Measurements from ENCODE around the gene NKAPL. TPM values are rescaled to one million over a fixed set of nuclear protein-coding genes. Genes with fewer than 3 reads are reported as not detected.

Gene NKAPL
- total and polyA plus RNA-seq, 2 of the 13 experiments (the other 11 are each of a cell fraction or from before 2014, with no cell fraction given), result not detected

DNA sequence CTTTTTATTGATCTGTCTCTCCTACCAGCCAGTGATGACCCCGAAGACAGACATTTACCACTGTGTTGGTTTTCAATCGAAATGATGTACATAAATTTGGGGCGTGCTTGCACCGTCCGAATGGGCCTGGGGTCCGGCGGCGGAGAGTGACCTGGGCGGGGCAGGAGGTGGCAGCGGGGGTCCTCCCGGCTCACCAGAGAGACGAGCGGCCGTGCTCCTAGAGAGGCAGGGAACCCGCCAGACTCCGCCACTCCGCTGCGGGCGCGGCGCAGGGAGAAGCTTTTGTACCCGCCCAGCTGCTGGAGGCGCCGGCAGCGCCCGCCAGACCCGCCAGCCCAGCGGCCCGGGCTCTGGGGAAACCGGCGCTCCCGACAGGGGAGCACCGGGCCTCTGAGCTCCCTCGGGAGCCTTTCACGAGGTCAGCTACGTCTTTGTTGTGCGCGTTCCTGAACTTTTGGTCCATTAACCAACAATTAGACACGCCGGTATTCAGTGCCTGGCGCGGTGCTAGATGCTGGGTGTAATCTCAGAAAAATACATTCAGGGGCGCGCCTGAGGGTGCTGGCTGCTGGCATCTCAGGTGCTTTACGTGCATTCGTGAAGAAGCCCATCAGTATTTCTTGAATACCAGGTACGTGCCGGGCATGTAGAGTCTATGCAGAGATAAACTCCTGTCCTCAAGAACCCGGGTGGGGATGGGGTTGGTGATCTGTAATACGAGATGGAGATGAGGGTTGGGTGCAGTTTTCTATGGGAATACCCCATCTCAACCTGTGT lies 22.4 kb downstream of the NKAPL start, which contains the start of gene PGBD1 (continued):
- TF ChIP-seq, protein P1, sequence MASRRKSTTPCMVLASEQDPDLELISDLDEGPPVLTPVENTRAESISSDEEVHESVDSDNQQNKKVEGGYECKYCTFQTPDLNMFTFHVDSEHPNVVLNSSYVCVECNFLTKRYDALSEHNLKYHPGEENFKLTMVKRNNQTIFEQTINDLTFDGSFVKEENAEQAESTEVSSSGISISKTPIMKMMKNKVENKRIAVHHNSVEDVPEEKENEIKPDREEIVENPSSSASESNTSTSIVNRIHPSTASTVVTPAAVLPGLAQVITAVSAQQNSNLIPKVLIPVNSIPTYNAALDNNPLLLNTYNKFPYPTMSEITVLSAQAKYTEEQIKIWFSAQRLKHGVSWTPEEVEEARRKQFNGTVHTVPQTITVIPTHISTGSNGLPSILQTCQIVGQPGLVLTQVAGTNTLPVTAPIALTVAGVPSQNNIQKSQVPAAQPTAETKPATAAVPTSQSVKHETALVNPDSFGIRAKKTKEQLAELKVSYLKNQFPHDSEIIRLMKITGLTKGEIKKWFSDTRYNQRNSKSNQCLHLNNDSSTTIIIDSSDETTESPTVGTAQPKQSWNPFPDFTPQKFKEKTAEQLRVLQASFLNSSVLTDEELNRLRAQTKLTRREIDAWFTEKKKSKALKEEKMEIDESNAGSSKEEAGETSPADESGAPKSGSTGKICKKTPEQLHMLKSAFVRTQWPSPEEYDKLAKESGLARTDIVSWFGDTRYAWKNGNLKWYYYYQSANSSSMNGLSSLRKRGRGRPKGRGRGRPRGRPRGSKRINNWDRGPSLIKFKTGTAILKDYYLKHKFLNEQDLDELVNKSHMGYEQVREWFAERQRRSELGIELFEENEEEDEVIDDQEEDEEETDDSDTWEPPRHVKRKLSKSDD (CRISPR knock-in tag; IDR thresholded peaks at IDR 0.05; ENCODE audit: low read depth), result no peak
- TF ChIP-seq, protein P2, sequence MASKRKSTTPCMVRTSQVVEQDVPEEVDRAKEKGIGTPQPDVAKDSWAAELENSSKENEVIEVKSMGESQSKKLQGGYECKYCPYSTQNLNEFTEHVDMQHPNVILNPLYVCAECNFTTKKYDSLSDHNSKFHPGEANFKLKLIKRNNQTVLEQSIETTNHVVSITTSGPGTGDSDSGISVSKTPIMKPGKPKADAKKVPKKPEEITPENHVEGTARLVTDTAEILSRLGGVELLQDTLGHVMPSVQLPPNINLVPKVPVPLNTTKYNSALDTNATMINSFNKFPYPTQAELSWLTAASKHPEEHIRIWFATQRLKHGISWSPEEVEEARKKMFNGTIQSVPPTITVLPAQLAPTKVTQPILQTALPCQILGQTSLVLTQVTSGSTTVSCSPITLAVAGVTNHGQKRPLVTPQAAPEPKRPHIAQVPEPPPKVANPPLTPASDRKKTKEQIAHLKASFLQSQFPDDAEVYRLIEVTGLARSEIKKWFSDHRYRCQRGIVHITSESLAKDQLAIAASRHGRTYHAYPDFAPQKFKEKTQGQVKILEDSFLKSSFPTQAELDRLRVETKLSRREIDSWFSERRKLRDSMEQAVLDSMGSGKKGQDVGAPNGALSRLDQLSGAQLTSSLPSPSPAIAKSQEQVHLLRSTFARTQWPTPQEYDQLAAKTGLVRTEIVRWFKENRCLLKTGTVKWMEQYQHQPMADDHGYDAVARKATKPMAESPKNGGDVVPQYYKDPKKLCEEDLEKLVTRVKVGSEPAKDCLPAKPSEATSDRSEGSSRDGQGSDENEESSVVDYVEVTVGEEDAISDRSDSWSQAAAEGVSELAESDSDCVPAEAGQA (IDR thresholded peaks at IDR 0.05; ENCODE audit: low read depth), result peak; percentile 21; the same call in 1 of the 2 replicates
- TF ChIP-seq, protein P2 (CRISPR knock-in tag; IDR thresholded peaks at IDR 0.05; ENCODE audit: borderline replicate concordance), result no peak
- TF ChIP-seq ZC3H13 (CRISPR knock-in tag; IDR thresholded peaks at IDR 0.05), result no peak; the same call in 1 of the 2 replicates
- TF ChIP-seq, protein P3, sequence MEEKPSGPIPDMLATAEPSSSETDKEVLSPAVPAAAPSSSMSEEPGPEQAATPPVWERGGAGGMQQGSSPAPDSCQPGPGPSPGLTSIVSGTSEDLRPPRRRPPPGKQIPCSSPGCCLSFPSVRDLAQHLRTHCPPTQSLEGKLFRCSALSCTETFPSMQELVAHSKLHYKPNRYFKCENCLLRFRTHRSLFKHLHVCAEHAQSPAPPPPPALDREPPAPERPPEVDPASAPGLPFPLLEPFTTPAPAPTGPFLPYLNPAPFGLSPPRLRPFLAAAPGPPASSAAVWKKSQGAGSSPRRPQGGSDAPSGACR (CRISPR knock-in tag; IDR thresholded peaks at IDR 0.05), result peak; percentile 90; the same call in 1 of the 2 replicates
- TF ChIP-seq, protein P4, sequence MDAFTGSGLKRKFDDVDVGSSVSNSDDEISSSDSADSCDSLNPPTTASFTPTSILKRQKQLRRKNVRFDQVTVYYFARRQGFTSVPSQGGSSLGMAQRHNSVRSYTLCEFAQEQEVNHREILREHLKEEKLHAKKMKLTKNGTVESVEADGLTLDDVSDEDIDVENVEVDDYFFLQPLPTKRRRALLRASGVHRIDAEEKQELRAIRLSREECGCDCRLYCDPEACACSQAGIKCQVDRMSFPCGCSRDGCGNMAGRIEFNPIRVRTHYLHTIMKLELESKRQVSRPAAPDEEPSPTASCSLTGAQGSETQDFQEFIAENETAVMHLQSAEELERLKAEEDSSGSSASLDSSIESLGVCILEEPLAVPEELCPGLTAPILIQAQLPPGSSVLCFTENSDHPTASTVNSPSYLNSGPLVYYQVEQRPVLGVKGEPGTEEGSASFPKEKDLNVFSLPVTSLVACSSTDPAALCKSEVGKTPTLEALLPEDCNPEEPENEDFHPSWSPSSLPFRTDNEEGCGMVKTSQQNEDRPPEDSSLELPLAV (CRISPR knock-in tag; conservative IDR thresholded peaks at IDR 0.05; ENCODE audit: low read depth), result no peak
- TF ChIP-seq, protein P5, sequence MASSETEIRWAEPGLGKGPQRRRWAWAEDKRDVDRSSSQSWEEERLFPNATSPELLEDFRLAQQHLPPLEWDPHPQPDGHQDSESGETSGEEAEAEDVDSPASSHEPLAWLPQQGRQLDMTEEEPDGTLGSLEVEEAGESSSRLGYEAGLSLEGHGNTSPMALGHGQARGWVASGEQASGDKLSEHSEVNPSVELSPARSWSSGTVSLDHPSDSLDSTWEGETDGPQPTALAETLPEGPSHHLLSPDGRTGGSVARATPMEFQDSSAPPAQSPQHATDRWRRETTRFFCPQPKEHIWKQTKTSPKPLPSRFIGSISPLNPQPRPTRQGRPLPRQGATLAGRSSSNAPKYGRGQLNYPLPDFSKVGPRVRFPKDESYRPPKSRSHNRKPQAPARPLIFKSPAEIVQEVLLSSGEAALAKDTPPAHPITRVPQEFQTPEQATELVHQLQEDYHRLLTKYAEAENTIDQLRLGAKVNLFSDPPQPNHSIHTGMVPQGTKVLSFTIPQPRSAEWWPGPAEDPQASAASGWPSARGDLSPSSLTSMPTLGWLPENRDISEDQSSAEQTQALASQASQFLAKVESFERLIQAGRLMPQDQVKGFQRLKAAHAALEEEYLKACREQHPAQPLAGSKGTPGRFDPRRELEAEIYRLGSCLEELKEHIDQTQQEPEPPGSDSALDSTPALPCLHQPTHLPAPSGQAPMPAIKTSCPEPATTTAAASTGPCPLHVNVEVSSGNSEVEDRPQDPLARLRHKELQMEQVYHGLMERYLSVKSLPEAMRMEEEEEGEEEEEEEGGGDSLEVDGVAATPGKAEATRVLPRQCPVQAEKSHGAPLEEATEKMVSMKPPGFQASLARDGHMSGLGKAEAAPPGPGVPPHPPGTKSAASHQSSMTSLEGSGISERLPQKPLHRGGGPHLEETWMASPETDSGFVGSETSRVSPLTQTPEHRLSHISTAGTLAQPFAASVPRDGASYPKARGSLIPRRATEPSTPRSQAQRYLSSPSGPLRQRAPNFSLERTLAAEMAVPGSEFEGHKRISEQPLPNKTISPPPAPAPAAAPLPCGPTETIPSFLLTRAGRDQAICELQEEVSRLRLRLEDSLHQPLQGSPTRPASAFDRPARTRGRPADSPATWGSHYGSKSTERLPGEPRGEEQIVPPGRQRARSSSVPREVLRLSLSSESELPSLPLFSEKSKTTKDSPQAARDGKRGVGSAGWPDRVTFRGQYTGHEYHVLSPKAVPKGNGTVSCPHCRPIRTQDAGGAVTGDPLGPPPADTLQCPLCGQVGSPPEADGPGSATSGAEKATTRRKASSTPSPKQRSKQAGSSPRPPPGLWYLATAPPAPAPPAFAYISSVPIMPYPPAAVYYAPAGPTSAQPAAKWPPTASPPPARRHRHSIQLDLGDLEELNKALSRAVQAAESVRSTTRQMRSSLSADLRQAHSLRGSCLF (CRISPR knock-in tag; IDR thresholded peaks at IDR 0.05; ENCODE audit: borderline replicate concordance), result no peak
- 0 out of 2 replicates have a peak, but pooled peaks have one; percentile 28 for TF ChIP-seq ZBTB38 (CRISPR knock-in tag; IDR thresholded peaks at IDR 0.05)
- TF ChIP-seq BCL6 (CRISPR knock-in tag; IDR thresholded peaks at IDR 0.05), result no peak; the same call in 1 of the 2 replicates

Measured in HepG2 (cell line).